Myocyte (in vitro differentiated cells): ENCODE measurements around the gene EIF2A. TPM values are rescaled to one million over a fixed set of nuclear protein-coding genes. Genes with fewer than 3 reads are reported as not detected.
A peak's percentile ranks its signal among the peaks of the same experiment; 100 is the strongest.
"Not testable (repeated sequence)": the region's sequence is repeated elsewhere in the genome, so short reads cannot be mapped to it uniquely, and the experiment has no call there.

Experiments
- DNase-seq: peaks from one replicate; pipeline ENCODE4 v3.0.0-alpha.2; 2012; ENCODE audit warnings: low read depth
- polyA plus RNA-seq: library from polyadenylated mRNA; unstranded; fragments of >200 nt; gene quantifications from one replicate; pipeline ENCODE4 v1.2.1, GENCODE V29; 2012; ENCODE audit warnings: missing spikeins
- total RNA-seq: library from RNA; depleted of rRNA; stranded (reverse); fragments of >200 nt; gene quantifications from 2 replicates; pipeline ENCODE4 v1.2.3, GENCODE V29; 2014

The EIF2A gene
- 124 and 179 TPM in 2 replicates for total RNA-seq
- polyA plus RNA-seq = 27.1 TPM

DNA sequence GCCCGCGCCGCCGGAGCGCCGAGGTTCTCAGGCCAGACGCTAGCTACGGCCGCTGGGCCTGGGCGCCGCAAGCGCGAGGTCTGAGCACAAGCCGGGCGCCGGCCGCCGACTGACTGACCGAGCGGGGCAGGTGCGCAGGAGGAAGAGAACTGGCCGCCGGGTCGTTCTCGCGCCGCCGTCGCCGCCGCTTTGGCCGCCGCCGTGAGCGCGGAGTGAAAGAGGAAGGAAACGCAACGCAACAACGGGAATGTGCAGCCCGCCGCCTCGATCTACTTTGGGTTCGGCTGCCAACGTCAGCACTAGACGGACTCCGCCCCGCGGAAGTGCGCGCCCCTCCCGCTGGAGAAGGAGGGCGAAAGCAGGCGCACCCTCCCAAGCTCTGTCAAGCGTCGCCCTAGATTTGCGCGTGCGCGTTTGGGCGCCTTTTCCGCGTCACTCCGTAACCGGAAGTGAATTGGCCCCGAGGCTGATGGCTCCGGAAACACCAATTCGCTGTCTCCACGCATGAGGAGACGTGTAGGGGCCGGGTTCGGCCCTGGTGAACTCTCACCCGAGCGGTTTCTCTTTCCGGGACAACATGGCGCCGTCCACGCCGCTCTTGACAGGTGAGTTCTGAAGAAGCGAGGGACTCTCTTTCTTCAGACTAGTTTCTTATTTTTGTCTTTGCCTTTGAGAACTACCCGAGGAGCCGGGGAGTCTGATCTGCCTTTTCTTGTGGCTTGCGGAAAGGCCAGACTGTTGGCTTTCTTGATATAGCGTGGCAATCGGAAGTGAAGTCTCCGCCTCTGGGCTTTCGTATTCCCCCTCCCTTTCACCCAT lies at the start of gene EIF2A, which contains the start of gene SERP1:
Gene EIF2A, plus strand, starts transcription at position 562 of the 819 bp plus-strand sequence. Its CDS starts 16 bp downstream, at position 578.
Gene SERP1, minus strand, starts transcription at position 271 of the 819 bp plus-strand sequence. CDS start 361 bp downstream, outside the sequence.
- peak; percentile 100 for DNase-seq

DNA sequence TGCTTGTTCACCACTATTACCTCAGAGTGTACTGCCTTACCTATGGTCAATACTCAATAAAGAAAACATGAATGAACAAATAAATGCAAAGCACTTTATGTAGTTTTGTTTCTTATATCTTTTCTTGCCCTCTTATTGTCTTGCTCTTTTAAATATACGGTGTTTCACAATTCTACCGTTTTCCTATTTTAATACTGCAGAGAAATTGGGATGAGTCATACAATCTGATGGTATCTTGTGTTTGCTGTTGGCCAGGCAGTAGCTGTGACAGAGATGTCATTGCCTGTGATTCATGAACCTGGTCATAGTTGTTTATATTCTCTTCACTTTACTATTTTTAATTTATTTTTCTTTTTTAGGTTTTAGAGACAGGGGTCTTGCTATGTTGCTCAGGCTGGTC lies 48.6 kb upstream of the EIF2A start:
- no peak for DNase-seq

DNA sequence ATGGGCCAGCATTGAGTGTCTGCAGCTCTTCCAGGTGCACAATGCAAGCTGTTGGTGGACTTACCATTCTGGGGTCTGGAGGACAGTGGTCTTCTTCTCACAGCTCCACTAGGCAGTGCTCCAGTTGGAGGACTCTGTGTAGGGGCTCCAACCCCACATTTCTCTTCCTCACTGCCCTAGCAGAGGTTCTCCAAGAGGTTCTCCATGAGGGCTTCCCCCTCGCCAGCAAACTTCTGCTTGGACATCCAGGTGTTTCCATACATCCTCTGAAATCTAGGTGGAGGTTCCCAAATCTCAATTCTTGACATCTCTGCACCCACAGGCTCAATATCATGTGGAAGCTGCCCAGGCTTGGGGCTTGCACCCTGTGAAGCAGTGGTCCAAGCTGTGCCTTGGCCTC lies 45.6 kb upstream of the EIF2A start:
- DNase-seq = not testable (repeated sequence)

DNA sequence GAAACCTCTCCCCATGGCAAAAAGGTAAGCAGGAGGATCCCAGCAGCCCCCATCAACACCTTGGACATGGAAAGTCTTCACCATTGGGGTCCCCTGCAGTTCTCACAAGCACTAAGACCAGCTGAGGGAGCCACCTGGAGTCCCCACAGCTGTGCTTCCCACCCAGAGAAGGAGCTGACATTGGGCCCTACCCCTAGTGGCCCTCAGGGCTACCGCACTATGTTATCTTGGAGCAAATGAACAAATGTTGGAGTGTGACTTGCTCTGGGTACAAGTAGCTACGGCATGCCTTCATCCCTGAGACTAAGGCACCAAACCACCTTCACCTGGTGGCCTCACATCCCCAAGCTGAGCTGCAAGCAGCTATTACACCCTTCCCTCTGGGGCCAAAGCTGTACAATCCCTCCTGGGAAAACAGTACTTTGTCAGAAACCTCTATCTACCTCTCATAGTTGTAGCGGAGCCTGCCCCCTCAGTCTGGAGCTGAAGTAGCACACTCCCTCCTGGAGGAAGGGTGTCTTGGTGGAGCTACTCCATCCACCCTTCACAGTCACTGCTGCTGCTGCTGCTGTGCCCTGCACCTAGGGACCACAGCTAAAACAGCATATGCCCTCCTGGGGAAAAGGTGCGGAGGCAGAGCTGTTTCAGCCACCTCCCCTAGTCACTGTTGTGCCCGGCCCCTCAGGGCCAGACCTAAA lies 43.0 kb upstream of the EIF2A start:
- DNase-seq = no peak

DNA sequence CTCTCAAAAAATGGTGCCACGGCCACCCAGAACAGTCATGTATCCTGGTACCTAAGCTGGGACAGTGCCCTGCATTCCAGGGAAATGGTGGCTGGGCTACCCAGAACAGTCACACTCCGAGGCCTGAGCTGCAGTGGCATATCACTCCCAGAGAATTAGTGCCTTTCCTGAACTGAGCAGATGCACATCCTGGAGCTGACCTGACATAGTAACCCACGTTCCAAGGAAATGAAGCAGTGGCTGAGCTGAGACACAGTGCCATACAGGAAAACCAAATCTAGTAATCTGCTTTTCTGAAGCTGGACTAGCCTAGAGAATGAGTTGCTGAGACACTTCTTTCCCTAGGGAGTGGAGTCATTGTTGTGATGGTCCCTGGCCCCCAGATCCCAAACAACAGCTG lies 42.1 kb upstream of the EIF2A start:
- DNase-seq = no peak

DNA sequence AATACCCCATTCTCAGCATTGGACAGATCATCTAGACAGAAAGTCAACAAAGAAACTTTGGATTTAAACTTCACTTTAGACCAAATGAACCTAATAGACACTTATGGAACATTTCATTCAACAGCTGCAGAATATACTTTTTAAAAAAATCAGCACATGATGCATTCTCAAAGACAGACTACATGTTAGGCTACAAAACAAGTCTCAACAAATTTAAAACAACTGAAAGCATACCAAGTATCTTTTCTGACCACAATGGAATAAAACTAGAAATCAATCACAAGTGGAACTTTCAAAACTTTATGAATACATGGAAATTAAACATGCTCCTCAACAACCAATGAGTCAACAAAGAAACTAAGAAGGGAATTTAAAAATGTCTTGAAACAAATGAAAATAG lies 38.2 kb upstream of the EIF2A start:
- no peak for DNase-seq

DNA sequence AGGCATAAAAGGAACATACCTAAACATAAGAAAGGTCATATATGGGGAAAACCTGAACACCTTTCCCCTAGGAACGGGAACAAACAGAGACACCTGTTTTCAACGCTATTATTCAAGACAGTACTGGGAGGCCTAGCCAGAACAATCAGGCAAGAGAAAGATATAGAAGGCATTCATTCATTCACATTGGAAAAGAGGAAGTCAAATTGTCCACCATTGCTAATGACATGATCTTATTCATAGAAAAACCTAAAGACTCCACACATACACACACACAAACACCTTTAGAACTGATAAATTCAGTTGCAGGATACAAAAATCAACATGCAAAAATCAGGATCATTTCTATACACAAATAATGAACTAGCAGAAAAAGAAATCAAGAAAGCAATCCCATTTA lies 36.8 kb upstream of the EIF2A start:
- DNase-seq = no peak

DNA sequence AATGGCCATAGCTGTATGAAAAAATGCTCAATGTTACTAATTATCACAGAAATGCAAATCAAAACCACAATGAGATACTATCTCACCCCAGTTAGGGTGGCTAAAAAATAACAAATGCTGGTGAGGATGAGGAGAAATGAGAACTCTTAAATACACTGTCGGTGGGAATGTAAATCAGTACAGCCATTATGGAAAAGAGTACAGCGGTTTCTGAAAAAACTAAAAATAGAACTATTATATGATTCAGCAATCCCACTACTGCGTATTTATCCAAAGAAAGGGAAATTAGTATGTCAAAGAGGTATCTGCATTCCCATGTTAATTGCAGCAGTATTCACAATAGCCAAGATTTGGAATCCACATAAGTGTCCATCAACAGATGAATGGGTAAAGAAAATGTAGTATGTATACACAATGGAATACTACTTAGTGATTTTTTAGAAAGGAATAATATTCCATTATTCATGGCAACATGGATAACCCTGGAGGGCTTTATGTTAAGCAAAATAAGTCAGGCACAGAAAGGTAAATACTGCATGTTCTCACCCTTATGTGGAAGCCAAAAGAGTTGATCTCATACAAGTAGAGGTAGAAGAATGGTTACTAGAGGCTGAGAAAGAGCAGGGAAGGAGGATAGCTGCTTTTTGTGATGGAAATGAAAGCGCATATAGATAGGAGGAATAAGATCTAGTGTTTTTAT lies 35.3 kb upstream of the EIF2A start:
- DNase-seq = no peak

DNA sequence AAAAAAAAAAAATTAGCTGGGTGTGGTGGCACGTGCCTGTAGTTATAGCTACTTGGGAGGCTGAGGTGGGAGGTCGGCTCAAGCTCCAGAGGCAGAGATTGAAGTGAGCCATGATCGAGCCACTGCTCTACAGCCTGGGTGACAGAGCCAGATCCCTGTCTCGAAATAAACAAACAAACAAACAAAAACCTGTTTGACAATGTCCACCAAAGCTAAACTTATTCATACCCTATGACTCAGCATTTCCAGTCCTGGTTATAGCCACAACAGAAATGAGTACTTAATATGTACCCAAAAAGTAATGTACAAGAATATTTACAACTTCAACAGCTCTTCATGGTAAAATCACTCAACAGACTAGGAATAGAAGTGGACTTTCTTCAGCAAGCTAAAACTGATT lies 31.4 kb upstream of the EIF2A start:
- DNase-seq = peak; percentile 28

DNA sequence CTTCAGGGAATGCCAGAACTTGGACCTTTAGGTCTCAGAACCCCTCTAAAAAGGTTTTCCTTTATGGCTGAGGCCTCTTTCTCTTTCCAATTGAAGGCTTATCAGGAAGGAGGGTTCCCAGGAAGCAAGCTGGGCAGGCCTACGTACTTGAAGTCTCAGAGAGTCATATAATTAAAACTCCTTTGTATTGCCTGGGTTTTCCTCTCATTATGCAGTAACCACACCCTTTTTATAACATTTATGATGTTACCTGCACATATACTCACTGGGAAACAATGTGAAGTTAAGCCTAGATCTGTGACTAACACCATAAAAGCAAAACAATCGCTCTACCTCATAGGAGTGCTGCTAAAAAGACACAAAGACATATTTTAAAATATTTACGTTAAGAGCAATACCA lies 27.6 kb upstream of the EIF2A start:
- DNase-seq = no peak

DNA sequence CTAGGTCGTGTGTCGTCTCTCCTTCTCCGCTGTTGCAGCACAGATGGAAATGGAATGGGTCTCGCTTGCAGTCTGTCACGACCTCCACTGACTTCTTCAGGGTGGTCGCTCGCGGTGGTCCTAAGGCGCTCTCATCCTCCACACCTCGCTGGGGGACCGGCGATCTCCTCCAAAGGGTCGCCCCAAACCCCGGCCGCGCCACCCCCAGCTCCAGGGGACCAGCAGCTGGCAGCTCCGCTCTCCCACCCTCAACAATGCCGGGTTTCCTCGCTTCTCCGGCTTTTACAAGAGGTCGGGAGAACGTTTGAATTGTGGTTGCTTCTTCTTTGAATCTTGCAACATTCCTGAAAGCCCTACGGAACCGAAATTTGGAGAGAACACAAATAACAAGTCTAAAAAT lies 26.2 kb upstream of the EIF2A start:
- DNase-seq = no peak

DNA sequence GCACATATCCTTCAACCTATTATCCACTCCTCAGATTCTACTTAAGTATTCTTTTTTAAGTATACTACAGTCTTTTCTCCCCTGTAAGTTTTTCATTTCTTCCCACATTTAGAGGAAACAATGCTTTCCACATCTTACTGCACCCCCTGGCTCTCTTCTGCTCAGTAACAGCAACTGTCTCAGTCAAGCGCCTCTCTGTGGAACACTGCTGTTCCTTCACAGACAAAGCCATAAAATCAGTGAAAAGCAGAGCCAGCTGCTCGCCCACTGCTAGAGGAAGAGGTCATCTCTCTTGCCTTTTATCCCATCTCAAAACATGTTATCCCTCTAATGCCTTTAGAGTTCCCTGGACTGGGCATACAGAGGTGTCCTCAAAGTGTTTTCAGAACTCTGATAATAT lies 25.1 kb upstream of the EIF2A start:
- DNase-seq = peak; percentile 59

DNA sequence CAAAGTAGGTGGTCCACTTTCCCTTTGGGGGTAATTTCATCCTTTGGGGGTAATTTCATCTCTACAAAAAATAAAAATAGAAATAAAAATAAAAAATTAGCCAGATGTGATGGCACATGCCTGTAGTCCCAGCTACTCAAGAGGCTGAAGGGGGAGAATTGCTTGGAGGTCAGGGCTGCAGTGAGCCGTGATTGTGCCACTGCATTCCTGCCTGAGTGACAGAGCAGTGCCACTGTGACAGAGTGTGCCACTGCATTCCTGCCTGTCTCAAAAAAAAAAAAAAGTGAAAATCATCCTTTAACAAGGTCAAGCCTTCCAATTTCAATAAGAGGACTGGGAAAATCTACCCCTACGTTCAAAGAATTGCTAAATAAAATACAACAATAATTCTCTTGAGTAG lies 23.0 kb upstream of the EIF2A start:
- no peak for DNase-seq

DNA sequence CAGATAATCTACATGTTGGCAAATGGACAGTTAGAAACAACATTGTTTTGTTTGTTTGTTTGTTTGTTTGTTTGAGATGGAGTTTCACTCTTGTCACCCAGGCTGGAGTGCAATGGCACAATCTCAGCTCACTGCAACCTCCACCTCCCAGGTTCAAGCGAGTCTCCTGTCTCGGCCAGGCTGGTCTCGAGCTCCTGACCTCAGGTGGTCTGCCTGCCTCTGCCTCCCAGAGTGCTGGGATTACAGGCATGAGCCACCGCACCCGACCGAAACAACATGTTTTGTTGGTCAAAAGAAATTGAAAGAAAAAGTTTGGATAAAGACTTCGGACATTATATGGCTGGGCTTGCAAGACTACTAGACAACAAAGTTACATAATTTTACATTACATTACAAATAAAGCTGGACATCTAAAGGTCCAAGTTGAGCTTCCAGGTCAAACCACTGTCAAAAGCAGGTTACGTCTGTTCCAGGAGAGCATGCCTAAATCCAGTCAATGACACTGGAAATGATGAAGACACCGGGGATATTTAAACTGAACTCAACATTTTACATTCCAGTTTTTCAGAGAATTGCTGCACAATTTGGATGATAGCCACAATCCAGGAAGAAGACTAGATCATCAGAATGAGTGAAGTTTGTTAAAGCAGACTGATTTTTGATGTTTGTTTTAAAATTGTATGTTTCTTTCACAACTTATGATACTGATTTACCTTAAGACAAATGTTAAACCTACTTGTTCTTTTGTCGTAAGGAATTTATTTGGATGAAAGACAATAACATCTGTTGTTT lies 18.9 kb upstream of the EIF2A start:
- DNase-seq = no peak

DNA sequence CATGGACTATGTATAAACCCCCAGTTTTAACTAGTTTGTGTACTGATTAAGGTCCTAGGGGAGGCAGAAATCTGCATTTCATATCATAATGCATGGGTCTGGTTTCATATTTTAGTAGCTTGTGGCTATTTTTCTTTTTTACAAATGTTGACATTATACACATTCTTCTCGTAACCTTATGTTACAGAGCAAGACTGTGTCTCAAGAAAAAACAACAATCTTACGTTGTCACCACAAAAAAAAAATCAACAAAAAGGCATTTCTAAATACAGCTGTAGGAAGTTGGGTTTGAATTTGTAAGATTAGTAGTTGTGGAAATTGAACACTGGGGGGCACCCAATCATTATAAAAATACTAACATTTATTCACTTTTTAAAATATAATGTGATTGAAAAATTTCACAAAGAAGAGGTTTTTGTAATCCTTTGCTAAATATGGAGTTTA lies 18.2 kb upstream of the EIF2A start:
- DNase-seq = no peak

DNA sequence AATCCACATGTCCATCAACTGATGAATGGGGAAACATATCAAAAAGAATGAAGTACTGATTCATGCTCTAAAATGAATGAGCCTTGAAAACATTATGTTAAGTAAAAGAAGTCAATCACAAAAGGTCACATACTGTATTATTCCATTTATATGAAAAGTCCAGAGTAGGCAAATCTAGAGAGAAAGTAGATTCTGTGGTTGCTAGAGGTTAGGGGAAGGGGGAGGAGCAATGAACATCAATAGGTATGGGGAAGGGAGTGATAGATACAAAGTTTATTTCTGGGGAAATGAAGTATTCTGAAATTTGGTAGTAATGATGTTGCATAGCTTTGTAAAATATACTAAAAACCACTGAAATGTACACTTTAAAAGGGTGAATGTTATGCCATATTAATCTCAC lies 14.8 kb upstream of the EIF2A start:
- DNase-seq = no peak

DNA sequence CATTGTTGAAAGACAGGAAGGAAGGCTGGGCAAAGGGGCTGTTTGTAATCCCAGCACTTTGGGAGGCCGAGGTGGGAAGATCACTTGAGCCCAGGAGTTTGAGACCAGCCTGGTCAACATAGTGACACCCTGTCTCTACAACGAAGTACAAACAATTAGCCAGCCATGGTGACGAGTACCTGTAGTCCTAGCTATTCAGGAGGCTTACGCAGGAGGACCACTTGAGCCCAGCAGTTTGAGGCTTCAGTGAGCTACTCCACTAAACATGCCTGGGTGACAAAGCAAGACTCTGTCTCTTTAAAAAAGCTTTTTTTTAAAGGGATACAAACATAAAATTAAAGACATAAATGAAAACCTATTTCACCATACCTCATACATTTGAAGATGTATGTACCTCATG lies 11.4 kb upstream of the EIF2A start:
- DNase-seq = no peak

DNA sequence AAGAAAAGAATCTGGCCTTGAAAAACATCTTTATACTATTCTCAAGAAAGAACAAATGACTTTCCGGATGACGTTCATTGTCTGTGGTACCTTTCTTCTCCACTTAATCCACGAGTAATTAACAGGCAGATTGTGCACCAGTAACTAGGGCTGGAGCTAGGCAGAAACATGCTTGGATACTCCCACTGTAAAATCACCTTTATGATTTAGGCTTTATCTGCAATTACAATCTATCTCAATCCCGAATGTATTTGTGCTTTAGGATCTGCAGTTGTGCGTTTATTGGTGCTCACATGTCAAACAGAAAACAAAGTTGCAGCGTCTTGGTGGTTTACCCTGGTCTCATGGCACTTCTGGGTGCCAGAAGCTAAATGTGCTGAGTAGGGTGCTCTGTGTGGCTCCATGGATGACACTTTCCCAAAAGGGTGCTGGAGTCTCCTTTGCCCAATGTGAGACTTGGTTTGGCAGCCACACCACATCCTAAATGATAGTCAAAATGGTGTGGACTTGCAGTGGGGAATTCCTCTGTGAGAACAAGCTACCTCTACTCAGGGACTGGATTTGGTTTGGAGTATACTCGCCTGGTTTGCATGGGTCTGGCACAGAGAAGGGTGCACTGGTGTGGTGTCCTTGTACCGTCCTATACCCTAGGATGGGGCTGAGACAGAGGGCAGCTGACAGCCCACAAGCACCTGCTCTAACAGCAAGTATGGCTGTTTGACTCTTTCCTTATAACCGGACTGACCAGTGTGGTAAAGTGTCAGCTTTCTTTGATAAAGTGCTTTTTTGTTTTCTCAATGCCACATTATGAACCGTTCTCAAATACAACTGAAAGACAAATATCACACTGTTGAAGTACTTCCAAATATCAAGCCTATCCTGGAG lies 8.0 kb upstream of the EIF2A start:
- DNase-seq = no peak

DNA sequence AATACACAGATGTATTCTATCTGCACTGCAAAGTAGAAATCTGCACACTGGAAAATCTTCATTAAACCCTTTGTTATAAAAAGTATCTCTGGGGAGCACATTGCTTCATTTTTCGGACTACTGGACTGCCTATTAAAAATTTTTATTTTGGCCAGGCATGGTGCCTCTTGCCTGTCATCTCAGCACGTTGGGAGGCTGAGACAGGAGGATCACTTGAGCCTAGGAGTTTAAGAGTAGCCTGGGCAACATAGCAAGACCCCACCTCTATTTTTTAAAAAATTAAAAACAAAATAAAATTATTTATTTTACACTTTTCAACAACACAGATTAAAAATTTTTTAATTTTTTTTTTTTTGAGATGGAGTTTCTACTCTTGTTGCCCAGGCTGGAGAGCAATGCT lies 6.3 kb upstream of the EIF2A start:
- DNase-seq = no peak

DNA sequence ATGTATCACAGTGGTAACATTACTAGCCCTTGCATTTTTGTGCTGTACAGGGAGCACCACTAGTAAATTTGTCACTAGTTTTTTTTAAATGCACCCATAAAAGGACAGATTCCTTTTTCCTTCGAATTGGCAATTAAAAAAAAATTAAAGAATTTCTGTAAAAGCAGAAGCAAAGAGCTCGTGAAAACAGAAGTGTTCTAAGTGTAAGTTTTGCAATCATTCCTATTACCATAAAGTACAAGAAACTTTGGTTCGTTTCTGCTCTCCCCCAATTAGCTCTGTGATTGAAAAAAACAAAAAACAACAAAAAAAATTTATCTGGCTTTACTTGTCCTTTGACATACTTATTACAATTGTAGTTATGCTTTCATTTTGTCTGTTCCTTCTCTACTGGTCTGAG lies 5.6 kb upstream of the EIF2A start:
- no peak for DNase-seq
